ENCODE measurements around the gene PRKG2. TPM values are rescaled to one million over a fixed set of nuclear protein-coding genes. Genes with fewer than 3 reads are reported as not detected.

PRKG2 gene
- total RNA-seq, 4 donors from 2014 or later: 13.2 to 49.5 (median 34.1) TPM

DNA sequence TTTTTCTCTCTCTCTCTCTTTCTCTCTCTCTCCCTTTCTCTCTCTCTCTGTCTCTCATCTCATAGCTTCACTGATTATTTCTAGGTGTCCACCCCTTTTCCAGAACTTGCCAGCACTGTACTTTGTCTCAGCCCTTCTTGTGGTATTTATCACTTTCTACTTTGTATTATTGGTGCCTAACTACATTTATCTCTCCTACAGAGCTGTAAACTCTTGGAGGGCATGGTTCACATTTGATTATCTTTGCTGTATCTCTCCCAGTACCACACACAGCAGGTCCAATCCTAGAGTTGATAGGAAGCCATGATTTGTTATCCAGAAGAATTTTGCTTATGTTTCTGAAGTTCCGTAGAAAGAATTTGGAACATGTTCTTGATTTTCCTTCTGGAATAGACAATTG, 5.2 kb upstream of the PRKG2 start:
- Histone ChIP-seq H3K27me3 (no peaks in the 10 kb centered on the region), H3K36me3 (no peaks in the 10 kb centered on the region), H3K27ac (peak overlapping the region in 2 of 4 donors; percentile 55 to 70), H3K4me1 (peaks cover 0 to 17% (median 0%) of the 10 kb centered on the region in 4 donors), H3K9me3 (no peaks in the 10 kb centered on the region), H3K4me3 (no peak overlapping the region)
- no peak for DNase-seq
- TF ChIP-seq POLR2A (IDR thresholded peaks at IDR 0.05): no peak
- TF ChIP-seq, protein P1, sequence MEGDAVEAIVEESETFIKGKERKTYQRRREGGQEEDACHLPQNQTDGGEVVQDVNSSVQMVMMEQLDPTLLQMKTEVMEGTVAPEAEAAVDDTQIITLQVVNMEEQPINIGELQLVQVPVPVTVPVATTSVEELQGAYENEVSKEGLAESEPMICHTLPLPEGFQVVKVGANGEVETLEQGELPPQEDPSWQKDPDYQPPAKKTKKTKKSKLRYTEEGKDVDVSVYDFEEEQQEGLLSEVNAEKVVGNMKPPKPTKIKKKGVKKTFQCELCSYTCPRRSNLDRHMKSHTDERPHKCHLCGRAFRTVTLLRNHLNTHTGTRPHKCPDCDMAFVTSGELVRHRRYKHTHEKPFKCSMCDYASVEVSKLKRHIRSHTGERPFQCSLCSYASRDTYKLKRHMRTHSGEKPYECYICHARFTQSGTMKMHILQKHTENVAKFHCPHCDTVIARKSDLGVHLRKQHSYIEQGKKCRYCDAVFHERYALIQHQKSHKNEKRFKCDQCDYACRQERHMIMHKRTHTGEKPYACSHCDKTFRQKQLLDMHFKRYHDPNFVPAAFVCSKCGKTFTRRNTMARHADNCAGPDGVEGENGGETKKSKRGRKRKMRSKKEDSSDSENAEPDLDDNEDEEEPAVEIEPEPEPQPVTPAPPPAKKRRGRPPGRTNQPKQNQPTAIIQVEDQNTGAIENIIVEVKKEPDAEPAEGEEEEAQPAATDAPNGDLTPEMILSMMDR (IDR thresholded peaks at IDR 0.05): peak in 1 of 6 experiments; percentile 23

DNA sequence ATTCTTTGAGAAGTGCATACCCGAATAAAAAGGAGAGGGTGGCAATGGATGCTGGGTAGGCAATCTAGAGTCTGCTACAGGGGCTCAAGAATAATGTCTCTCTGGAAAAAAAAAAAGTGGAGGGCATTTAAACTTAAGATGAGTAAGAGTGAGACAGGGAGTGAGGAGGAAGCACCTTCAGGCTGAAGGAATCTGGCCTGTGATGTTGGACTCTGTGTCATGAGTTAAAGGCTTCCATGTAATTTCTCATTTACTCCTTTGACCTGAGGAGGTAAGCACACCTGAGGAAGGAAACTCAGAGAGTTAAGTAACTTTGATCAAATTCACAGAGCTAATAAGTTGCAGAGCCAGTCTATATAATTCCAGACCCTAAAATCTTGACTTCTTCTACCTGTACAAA, 3.2 kb upstream of the PRKG2 start:
- Histone ChIP-seq H3K9me3 (no peaks in the 10 kb centered on the region), H3K4me1 (peaks cover 0 to 22% (median 0%) of the 10 kb centered on the region in 4 donors), H3K4me3 (no peak overlapping the region), H3K27ac (peak overlapping the region in 2 of 4 donors; percentile 67 to 76), H3K36me3 (no peaks in the 10 kb centered on the region), H3K27me3 (no peaks in the 10 kb centered on the region)
- peak in 1 of 3 donors; percentile 64 for DNase-seq
- TF ChIP-seq, protein P1 (IDR thresholded peaks at IDR 0.05): no peak
- no peak for TF ChIP-seq POLR2A (IDR thresholded peaks at IDR 0.05)

DNA sequence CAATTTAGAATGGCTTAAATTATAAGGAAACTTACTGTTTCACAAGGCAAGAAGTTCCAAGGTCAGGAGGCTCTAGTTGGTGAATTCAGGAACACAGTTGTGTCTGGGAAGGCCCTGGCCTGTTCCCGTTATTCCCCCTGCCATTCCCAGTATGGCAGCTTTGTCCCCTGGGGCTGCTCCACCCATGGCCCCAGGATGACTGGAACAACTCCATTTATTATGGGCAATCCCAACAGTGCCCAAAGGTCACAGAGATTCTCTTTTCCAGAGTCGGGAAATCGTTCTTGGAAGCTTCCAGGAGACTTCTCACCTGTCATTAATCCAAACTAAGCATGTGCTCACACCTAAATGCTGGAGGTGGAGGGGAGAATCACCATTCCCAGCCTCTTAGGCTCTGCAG, 2.8 kb upstream of the PRKG2 start:
- H3K27me3 ChIP-seq: no peaks in the 10 kb centered on the region
- H3K4me1 ChIP-seq: peaks cover 0 to 22% (median 0%) of the 10 kb centered on the region in 4 donors
- TF ChIP-seq, protein P1 (IDR thresholded peaks at IDR 0.05): no peak
- no peak for TF ChIP-seq POLR2A (IDR thresholded peaks at IDR 0.05)
- H3K36me3 ChIP-seq: no peaks in the 10 kb centered on the region
- no peak overlapping the region for H3K4me3 ChIP-seq
- DNase-seq: peak in 1 of 3 donors; percentile 66
- H3K9me3 ChIP-seq: no peaks in the 10 kb centered on the region
- H3K27ac ChIP-seq: peak overlapping the region in 2 of 4 donors; percentile 67 to 76

DNA sequence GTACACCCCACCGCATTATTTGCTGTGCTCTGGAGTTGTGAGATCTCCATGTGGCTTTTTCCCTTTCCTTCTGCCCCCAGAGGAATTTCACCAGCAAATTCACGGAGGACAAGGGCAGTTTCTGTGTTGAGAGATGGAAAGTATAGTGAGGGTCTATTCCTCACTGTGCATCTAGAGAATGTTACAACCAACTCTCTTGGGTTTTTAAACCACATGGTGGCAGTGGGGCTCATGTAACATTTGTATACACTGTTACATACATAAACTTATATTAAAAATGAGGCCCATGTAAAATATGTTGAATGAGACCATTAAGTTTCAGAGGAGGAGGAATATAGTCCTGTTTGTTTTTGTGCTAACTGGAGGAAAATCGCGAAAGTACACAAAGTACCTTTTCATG, 909 bp upstream of the PRKG2 start:
- peak overlapping the region in 2 of 4 donors; percentile 64 to 70 for H3K4me3 ChIP-seq
- H3K27ac ChIP-seq: peak overlapping the region in 2 of 4 donors; percentile 79 to 94
- no peak for TF ChIP-seq POLR2A (IDR thresholded peaks at IDR 0.05)
- TF ChIP-seq, protein P1 (IDR thresholded peaks at IDR 0.05): peak in 1 of 6 experiments; percentile 4
- no peak for DNase-seq
- no peaks in the 10 kb centered on the region for H3K27me3 ChIP-seq
- H3K9me3 ChIP-seq: no peaks in the 10 kb centered on the region
- no peaks in the 10 kb centered on the region for H3K36me3 ChIP-seq
- peaks cover 0 to 22% (median 0%) of the 10 kb centered on the region in 4 donors for H3K4me1 ChIP-seq

DNA sequence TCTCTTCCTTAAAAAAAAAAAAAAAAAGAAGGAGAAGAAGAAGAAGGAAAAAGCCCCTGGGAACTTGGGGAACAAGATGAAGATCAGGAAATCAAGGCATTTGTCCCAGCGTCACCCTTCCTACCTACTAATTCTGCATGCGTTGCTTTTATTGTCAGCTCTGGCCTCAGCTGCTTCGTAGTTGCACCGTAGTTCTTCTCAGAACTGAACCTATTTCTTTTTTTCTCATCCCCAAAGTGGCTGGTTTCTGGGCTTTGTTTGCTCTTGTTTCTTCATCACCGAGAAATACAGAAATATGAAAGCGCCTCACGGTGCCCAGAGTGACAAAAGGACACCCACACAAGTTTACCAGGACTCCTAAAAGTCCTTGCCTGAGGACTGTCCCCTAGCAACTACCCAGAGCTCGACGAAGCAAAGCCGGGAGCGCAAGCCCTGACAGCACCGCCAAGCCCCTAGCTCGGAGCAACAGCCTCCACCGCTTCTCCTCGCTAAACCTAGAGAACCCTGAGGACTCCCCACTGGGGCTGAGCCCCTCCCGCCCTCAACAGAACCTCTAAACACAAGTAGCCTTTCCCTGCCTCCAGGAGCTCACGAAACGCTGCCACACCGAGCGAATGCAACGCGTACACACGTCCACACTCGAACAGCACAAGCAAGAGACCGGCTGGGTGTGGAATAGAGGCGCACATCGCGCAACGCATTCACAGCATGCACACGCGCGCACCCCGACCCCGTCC, 710 bp downstream of the PRKG2 start:
- Histone ChIP-seq H3K4me3 (peak overlapping the region in 3 of 4 donors; percentile 34 to 70 (median 64)), H3K4me1 (peaks cover 0 to 15% (median 0%) of the 10 kb centered on the region in 4 donors), H3K9me3 (no peaks in the 10 kb centered on the region), H3K27me3 (no peaks in the 10 kb centered on the region), H3K27ac (peak overlapping the region in 3 of 4 donors; percentile 68 to 94 (median 79)), H3K36me3 (no peaks in the 10 kb centered on the region)
- TF ChIP-seq POLR2A (IDR thresholded peaks at IDR 0.05): peak in 1 of 2 donors; percentile 29
- TF ChIP-seq, protein P1 (IDR thresholded peaks at IDR 0.05): no peak
- peak in 1 of 3 donors; percentile 60 for DNase-seq
